NCI-H345 treated with DMSO at 0.1 percent for 48 hours (cell line): Measurements from ENCODE around the gene ERGIC3.
"Not testable (repeated sequence)": the region's sequence is repeated elsewhere in the genome, so short reads cannot be mapped to it uniquely, and the experiment has no call there.

Experiments used
- DNase-seq: peaks from one replicate; lab custom pipeline; 2025; ENCODE audit not compliant: unreplicated experiment; lab: John Stamatoyannopoulos, UW

The ERGIC3 gene

DNA sequence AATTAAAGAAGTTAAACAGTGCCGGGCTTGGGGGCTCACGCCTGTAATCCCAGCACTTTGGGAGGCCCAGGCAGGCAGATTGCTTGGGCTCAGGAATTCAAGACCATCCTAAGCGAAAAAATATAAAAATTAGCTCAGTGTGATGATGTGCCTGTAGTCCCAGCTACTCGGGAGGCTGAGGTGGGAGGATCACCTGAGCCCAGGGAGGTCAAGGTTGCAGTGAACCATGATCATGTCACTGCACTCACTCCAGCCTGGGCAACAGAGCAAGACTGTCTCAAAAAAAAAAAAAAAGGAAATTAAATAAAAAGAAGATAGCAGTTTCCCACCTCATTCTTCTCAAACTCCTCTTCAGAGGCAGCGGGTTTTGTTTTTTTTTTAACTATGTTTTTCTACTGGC is 24.1 kb upstream of the ERGIC3 start:
- not testable (repeated sequence) for DNase-seq

GRCh38 chr20:35518955-35519354 is 22.9 kb upstream of the ERGIC3 start:
- no peak for DNase-seq

GRCh38 chr20:35523298-35523888 is 18.5 kb upstream of the ERGIC3 start:
- DNase-seq = no peak

- no peak for DNase-seq
These were observed 16.2 kb upstream of the ERGIC3 start for GRCh38 chr20:35525639-35526038.

DNA sequence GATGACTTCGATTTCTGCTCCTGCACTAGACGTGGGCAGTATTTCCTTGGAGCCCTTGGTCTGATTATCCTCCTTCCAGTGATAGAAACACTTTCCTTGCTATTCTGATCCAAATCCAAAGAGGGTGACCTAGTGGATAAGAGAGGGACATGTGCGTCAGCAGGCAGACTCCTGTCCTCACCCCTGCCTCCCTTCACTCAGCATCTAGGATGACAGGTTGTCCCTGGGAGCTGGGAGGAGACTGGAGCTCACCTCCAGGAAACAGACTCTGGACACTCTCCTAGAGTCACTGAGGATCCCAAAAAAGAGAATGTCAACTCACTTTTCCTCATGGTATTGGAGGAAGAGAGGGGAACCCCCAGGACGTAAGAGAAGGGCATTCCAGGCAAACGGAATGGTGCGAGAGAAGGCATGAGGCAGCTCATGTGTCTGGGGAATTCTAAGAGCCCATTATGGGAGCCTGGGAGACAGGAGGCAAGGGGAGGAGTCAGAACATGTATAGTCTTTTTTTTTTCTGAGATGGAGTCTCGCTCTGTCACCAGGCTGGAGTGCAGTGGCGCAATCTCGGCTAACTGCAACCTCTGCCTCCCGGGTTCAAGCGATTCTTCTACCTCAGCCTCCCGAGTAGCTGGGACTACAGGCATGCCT is 14.6 kb upstream of the ERGIC3 start:
- no peak for DNase-seq

- no peak for DNase-seq
These were observed 12.3 kb upstream of the ERGIC3 start, which contains the start of gene C20orf173 for GRCh38 chr20:35529552-35529951. Gene C20orf173, minus strand, starts transcription at chr20:35529652. Its CDS starts 279 bp downstream, at chr20:35529373.

DNA sequence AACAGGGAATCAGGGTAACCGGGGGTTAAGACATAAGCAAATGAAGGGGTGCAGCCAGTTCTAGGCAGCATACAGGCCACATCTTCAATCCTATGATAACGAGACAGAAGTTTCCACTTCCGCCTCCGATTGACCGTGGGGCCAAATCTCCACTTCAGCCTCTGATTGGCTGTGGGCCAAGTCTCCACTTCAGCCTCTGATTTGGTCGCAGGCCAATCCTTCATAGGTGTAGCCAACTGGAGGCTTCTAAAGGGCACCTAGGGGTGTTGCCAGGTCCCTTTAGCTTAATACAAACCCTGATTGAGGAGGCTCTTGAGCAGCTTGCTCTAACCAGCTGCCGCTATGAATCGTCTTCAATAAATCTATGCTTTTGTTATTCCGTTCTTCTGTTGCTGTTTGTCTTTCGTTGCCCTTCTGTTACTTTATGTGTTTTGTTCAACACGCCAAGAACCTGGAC is 2.1 kb upstream of the ERGIC3 start:
- peak; percentile 99 for DNase-seq

DNA sequence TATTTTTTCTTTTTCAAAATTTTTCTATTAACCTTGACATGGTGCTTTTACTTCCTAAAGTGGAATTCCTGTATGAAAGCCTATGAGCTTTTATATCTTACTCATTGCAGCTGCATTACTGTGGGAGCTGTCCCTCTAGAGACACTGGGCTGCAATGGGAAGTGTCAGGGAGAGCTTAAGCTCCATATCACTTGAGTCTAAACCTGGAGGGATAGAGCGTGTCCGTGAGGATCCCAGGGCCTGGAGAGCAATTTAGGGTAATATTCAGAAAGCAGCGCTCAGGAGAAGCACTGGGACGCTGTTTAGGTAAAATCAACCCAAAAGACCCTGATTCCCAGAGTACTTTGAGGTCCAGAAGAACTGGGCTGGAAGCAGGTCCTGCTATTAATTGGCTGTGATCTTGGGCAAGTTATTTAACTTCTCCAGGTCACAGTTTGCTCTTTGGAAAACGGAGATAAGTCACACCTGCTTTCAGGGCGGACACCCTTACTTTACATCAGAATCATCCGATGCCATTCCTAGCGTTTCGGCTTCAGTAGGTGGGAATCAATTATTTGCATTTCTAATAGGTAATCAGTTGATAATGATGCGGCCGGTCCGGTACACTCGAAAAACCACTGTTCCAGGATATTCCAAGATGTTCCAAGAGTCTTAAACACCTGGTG is 628 bp upstream of the ERGIC3 start:
- DNase-seq = no peak

DNA sequence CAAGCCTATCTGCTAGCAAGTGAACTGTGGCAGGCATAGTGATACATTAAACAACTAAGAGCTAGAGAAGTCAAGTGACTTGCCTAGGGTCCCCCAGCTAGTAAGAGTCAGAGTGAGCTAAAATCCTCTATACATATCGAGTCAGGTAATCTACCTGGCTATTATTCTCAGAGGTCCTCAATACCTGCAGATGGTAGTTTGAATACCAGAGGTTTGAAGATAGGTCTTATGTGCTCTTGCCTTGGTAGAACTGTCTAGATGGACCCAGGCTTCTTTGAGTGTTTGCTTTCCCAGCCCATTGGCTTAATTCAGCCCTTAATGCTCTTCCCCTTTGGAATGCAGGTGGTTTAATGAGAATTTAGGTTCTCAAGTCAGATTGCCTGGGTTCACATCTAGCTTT is 1.1 kb downstream of the ERGIC3 start:
- no peak for DNase-seq

GRCh38 chr20:35544436-35544835 is 2.6 kb downstream of the ERGIC3 start:
- DNase-seq = no peak

DNA sequence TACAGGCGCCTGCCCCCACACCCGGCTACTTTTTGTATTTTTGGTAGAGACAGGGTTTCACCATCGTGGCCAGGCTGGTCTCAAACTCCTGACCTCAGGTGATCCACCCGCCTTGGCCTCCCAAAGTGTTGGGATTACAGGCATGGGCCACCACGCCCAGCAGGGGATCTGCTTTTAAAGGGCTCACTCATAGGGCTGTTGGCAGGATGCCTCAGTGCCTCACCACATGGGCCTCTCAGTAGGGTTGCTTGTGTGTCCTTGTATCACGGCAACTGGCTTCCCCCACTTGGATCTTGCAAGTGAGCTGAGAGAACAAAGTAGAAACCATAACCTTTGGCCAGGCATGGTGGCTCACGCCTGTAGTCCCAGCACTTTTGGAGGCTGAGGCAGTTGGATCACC is 3.1 kb downstream of the ERGIC3 start:
- DNase-seq = not testable (repeated sequence)

DNA sequence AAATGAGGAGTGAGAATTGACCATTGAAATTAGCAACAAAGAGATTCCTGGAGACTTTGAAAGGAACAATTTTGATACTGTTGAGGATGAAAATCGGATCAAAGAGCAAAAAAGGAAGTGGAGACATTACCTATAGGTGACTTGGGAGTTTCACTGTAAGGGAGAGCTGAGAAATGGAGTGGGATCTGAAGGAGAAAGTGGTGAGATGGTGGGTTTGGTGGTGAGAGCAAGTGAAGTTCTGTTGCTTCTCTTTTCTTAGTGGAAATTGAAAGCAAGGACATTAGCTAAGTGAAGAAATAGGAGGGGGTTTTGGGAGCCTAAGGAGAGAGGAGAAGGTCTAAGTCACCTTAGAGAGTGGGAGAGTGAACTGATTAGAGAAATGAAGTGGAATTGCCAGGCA is 4.2 kb downstream of the ERGIC3 start:
- no peak for DNase-seq

GRCh38 chr20:35547329-35547728 is 5.5 kb downstream of the ERGIC3 start:
- DNase-seq = no peak

DNA sequence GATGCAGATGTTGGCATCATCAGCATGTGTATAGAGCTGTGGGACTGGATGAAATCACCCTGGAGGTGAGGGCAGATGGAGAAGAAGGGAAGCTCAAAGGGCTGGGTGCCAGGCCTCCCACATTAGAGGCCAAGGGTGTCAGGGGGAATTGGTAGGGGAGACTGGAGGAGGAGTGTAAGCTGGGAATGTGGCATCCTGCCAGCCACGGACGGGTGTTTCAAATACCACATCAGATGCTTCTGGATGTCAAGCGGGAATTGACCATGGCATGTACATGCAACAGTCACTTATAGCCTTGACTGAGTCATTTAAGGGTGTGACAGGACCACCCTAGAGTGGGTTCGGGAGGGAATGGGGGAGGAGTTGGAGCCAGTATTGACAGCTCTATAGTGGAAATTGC is 9.6 kb downstream of the ERGIC3 start:
- DNase-seq = no peak

GRCh38 chr20:35552914-35553313 is 11.0 kb downstream of the ERGIC3 start:
- no peak for DNase-seq

GRCh38 chr20:35555461-35555860 is 13.6 kb downstream of the ERGIC3 start:
- not testable (repeated sequence) for DNase-seq

GRCh38 chr20:35555951-35556645 is 14.2 kb downstream of the ERGIC3 start:
- no peak for DNase-seq

DNA sequence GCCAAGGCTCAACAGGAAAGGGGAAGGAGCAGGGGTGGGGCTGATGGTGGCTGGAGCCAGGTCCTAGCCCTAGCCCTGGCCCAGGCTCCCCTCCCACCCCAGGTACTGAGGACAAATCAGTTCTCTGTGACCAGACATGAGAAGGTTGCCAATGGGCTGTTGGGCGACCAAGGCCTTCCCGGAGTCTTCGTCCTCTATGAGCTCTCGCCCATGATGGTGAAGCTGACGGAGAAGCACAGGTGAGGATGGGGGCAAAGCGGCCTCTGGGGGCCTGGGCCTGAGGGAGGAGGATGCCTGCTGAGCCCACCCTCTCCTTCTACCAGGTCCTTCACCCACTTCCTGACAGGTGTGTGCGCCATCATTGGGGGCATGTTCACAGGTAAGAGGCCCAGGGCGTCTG is 15.0 kb downstream of the ERGIC3 start:
- no peak for DNase-seq

- DNase-seq = no peak
These were observed 16.6 kb downstream of the ERGIC3 start for GRCh38 chr20:35558451-35558850.

DNA sequence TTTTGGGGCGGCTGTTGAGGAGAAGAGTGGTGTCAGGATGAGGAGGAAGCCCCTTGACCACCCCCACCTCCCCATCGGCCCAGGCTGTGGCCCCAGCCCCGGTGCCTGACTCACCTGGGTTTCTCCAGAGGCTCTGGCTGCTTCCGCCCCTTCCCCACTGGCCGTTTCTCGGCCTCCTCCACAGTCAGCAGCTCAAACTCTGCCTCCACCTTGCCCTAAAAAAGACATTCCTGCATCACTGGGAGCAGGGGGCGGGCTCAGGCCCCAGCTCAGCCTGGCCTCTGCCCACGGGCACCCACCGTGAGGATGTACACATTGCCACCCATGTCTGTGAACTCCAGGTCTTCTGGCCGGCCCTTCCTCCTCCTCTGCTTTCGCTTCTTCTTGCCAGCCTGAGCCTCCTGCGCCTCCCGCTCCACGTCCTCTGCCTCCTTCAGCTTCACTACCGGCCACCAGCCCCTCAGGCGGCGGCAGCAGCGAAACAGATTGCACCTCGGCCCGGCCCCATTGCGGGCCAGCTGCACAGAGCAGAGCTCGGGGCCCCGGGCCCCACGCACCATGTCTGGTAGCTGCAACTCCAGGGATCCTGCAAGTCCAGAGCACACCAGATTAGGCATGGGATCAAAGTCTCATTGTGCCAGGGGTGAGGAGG is 17.3 kb downstream of the ERGIC3 start:
- no peak for DNase-seq

GRCh38 chr20:35560105-35560511 is 18.2 kb downstream of the ERGIC3 start:
- DNase-seq = no peak
